Ishikawa (cell line): ENCODE data around the gene PGP.

Experiments used
- CEBPB ChIP-seq: IDR thresholded peaks from 2 replicates; pipeline ENCODE4 v1.6.1; 2012
- CREB1 ChIP-seq: IDR thresholded peaks from 2 replicates; pipeline ENCODE4 v1.6.1; 2012; ENCODE audit warnings: low read depth
- EGR1 ChIP-seq: IDR thresholded peaks from 2 replicates; pipeline ENCODE4 v1.6.1; 2012
- EP300 ChIP-seq: IDR thresholded peaks from 2 replicates; pipeline ENCODE4 v1.6.1; 2012; ENCODE audit warnings: borderline replicate concordance
- FOXM1 ChIP-seq: IDR thresholded peaks from 2 replicates; pipeline ENCODE4 v1.6.1; 2012; ENCODE audit warnings: low read depth, borderline replicate concordance
- NFIC ChIP-seq: IDR thresholded peaks from 2 replicates; pipeline ENCODE4 v1.6.1; 2012
- RAD21 ChIP-seq: IDR thresholded peaks from 2 replicates; pipeline ENCODE4 v1.6.1; 2012; ENCODE audit warnings: low read depth
- TAF1 ChIP-seq: IDR thresholded peaks from 2 replicates; pipeline ENCODE4 v1.6.1; 2012; ENCODE audit warnings: low read depth, mild to moderate bottlenecking
- TCF12 ChIP-seq: IDR thresholded peaks from 2 replicates; pipeline ENCODE4 v1.6.1; 2012; ENCODE audit warnings: low read depth
- TEAD4 ChIP-seq: IDR thresholded peaks from 2 replicates; pipeline ENCODE4 v1.6.1; 2012
- YY1 ChIP-seq: IDR thresholded peaks from 2 replicates; pipeline ENCODE4 v1.6.1; 2012; ENCODE audit warnings: low read depth
- ZBTB7A ChIP-seq: IDR thresholded peaks from 2 replicates; pipeline ENCODE4 v1.6.1; 2012; ENCODE audit warnings: low read depth
- TF ChIP-seq, protein P1 (sequence below): IDR thresholded peaks from 2 replicates; pipeline ENCODE4 v1.6.1; 2012
- TF ChIP-seq, protein P2 (sequence below): IDR thresholded peaks from 2 replicates; pipeline ENCODE4 v1.6.1; 2012
- TF ChIP-seq, protein P3 (sequence below): IDR thresholded peaks from 2 replicates; pipeline ENCODE4 v1.6.1; 2012; ENCODE audit warnings: low read depth, mild to moderate bottlenecking

PGP gene

DNA sequence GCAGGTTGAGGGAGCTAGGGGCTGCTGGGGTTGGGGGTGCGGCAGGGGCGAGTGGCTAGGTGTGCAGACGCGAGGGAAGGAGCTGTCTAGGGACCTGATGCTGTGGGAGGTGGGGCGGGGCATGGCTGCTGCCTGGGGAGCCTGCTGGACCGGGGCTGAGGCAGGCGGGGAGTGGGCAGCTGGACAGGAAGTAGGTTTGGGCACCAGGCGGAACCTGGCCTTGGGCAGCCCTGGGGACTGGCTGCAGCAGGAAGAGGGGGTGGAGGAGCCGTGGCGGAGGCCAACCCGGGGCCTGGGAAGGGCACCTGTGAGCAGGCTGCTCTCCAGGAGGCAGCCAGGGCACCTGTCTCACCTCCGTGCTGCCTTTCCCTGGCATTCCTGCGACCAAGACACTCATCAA is 15.7 kb upstream of the PGP start:
- TF ChIP-seq TCF12 (no peak), TEAD4 (no peak), NFIC (no peak), TAF1 (no peak), YY1 (no peak), EGR1 (no peak), CEBPB (no peak), FOXM1 (no peak), EP300 (no peak), ZBTB7A (no peak), CREB1 (no peak), RAD21 (no peak)
- TF ChIP-seq, protein P1, sequence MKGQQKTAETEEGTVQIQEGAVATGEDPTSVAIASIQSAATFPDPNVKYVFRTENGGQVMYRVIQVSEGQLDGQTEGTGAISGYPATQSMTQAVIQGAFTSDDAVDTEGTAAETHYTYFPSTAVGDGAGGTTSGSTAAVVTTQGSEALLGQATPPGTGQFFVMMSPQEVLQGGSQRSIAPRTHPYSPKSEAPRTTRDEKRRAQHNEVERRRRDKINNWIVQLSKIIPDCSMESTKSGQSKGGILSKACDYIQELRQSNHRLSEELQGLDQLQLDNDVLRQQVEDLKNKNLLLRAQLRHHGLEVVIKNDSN, result no peak
- TF ChIP-seq, protein P2, sequence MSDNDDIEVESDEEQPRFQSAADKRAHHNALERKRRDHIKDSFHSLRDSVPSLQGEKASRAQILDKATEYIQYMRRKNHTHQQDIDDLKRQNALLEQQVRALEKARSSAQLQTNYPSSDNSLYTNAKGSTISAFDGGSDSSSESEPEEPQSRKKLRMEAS, result no peak
- TF ChIP-seq, protein P3, sequence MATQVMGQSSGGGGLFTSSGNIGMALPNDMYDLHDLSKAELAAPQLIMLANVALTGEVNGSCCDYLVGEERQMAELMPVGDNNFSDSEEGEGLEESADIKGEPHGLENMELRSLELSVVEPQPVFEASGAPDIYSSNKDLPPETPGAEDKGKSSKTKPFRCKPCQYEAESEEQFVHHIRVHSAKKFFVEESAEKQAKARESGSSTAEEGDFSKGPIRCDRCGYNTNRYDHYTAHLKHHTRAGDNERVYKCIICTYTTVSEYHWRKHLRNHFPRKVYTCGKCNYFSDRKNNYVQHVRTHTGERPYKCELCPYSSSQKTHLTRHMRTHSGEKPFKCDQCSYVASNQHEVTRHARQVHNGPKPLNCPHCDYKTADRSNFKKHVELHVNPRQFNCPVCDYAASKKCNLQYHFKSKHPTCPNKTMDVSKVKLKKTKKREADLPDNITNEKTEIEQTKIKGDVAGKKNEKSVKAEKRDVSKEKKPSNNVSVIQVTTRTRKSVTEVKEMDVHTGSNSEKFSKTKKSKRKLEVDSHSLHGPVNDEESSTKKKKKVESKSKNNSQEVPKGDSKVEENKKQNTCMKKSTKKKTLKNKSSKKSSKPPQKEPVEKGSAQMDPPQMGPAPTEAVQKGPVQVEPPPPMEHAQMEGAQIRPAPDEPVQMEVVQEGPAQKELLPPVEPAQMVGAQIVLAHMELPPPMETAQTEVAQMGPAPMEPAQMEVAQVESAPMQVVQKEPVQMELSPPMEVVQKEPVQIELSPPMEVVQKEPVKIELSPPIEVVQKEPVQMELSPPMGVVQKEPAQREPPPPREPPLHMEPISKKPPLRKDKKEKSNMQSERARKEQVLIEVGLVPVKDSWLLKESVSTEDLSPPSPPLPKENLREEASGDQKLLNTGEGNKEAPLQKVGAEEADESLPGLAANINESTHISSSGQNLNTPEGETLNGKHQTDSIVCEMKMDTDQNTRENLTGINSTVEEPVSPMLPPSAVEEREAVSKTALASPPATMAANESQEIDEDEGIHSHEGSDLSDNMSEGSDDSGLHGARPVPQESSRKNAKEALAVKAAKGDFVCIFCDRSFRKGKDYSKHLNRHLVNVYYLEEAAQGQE, result no peak

DNA sequence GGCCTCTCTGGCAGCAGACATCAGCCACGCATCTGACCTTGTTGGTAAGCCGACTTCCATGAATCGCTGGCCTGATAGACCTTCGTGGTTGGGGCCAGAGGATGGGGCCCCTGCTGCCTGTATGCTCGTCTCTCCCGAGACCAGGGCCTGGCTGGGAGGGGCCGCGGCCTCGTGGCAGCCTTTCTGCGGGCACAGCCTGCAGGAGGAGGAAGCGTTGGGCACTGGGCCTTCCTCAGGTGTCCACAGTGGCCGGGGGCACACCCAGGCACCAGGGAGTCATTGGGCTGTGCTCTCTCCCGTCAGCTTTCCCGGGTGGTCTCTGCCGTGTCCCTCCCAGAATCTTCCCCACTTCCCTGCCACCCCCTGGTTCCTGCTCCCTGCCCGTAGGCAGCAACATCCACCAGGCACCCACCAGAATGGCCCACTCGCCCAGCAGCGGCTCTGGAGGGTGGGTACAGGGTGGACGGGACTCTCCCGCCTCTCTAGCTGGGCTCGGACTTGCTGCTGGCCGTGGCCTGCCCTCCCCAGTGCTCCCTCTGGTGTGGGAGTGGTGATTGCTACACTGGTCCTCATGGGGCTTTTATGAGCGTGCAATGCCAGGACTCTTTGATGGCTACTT is 15.1 kb upstream of the PGP start:
- no peak for TF ChIP-seq FOXM1
- no peak for TF ChIP-seq RAD21

DNA sequence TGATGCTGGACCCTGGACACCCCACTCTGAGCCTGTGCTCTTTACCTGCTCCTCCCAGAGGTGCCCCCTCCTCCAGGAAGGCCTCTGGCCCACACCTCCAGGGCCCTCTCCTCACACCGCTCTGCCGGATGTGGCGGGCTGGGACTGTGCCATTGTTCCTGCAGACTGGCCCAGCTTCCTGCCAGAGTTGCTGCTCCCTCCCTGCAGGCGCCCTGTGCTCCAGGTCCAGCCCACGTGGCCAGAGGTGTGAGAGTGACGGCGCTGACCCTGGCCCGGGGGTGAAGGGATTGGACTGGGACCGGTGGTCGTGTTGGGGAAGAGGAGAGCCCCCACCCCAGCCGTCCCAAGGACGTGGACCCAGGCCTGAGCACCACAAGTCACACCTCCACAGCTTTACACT is 14.5 kb upstream of the PGP start:
- TF ChIP-seq TCF12 (no peak), NFIC (no peak), CREB1 (no peak), CEBPB (no peak)
- TF ChIP-seq, protein P2, result no peak

DNA sequence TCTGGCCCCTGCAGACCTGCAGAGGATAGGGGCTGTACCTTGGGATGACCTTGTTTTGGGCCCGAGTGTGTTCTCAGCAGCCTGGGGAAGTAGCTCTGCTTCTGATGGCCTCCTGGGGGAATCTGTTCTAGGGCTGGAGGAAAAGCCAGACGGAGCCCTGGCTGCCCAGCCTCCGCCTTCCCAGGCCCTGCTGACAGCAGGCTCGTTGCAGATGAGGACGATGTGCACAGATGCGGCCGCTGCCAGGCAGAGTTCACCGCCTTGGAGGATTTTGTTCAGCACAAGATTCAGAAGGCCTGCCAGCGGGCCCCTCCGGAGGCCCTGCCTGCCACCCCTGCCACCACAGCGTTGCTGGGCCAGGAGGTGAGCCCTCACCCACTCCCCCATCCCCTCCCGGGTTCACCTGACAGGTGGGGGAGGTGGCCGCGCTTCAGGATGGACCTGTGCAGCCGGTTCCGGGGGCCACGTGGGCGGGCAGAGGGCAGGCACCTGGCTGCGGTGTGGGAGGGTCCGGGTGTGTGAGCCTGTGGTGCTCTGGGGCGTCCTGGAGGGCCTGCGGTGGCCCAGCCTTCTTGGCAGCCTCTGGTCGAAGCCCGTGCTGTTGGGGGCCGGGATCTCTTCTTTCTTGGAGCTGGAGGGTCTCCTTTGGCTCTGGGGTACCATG is 13.7 kb upstream of the PGP start:
- no peak for TF ChIP-seq RAD21
- no peak for TF ChIP-seq EGR1
- TF ChIP-seq YY1, result no peak
- TF ChIP-seq TEAD4, result no peak
- TF ChIP-seq CEBPB, result no peak
- no peak for TF ChIP-seq EP300
- TF ChIP-seq, protein P1, result no peak

DNA sequence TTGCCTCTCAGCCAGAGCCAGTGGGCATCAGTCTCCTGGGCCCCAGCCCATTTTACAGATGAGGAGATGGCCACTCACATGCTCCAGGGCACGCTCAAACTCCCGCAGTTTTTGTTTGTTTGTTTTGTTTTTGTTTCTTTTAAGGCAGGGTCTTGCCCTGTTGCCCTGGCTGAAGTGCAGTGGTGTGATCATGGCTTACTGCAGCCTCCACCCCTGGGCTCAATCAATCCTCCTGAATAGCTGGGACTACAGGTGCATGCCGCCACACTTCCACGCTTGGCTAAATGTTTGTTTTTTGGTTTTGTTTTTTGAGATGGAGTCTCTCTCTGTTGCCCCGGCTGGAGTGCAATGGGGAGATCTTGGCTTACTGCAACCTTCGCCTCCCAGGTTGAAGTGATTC is 12.3 kb upstream of the PGP start:
- TF ChIP-seq TEAD4, result no peak
- TF ChIP-seq, protein P3, result no peak
- no peak for TF ChIP-seq CREB1
- TF ChIP-seq FOXM1, result no peak
- TF ChIP-seq ZBTB7A, result no peak
- TF ChIP-seq, protein P2, result no peak
- TF ChIP-seq CEBPB, result no peak
- no peak for TF ChIP-seq TCF12
- TF ChIP-seq EP300, result no peak
- TF ChIP-seq, protein P1, result no peak
- TF ChIP-seq NFIC, result no peak
- no peak for TF ChIP-seq EGR1
- TF ChIP-seq RAD21, result no peak
